Lung (tissue), 12 donors: ENCODE measurements around the gene BRMS1. TPM values are rescaled to one million over a fixed set of nuclear protein-coding genes. Genes with fewer than 3 reads are reported as not detected.
"Not testable (repeated sequence)": the region's sequence is repeated elsewhere in the genome, so short reads cannot be mapped to it uniquely, and the experiment has no call there.

ENCODE experiments used
- ATAC-seq: fragments of 200-7000 bp; cut with Tn5 transposase; one replicate; pipeline ENCODE4 v1.9.1; 2020; ENCODE audit warnings: moderate number of reproducible peaks; ENCODE audit not compliant: insufficient read depth, low FRiP score
- DNase-seq, 3 donors: peaks; one replicate each; pipeline ENCODE4 v3.0.0-alpha.2; 2013 to 2017
- H3K27ac ChIP-seq, 2 donors: one replicate each; pipeline ENCODE4 v1.5.1; 2013; ENCODE audit warnings: mild to moderate bottlenecking in 2 of 2, moderate library complexity in 2 of 2, control low read depth in 1 of 2, inconsistent platforms in 1 of 2, low read depth in 1 of 2, low read length in 1 of 2
- H3K27me3 ChIP-seq, 3 donors: one replicate each; pipeline ENCODE4 v1.5.1; 2013; ENCODE audit warnings: low read length in 2 of 3; ENCODE audit not compliant: control insufficient read depth in 3 of 3, insufficient read depth in 3 of 3
- H3K36me3 ChIP-seq, 4 donors: one replicate each; pipeline ENCODE4 v1.5.1; 2013; ENCODE audit warnings: low read length in 4 of 4, mild to moderate bottlenecking in 1 of 4, moderate library complexity in 1 of 4; ENCODE audit not compliant: control insufficient read depth in 4 of 4, insufficient read depth in 4 of 4
- H3K4me1 ChIP-seq, 5 donors: one replicate each; pipeline ENCODE4 v1.5.1; 2013; ENCODE audit warnings: low read length in 5 of 5, mild to moderate bottlenecking in 2 of 5, moderate library complexity in 1 of 5; ENCODE audit not compliant: control insufficient read depth in 5 of 5, insufficient read depth in 5 of 5
- H3K4me3 ChIP-seq: one replicate; pipeline ENCODE4 v1.5.1; 2013; ENCODE audit warnings: mild to moderate bottlenecking, control low read depth, moderate library complexity
- H3K9ac ChIP-seq, 2 donors: one replicate each; pipeline ENCODE4 v1.5.1; 2013; ENCODE audit warnings: low read length in 2 of 2, control low read depth in 1 of 2; ENCODE audit not compliant: insufficient read depth in 1 of 2
- H3K9me3 ChIP-seq, 4 donors: one replicate each; pipeline ENCODE4 v1.5.1; 2013; ENCODE audit warnings: low read length in 3 of 4, mild to moderate bottlenecking in 1 of 4, moderate library complexity in 1 of 4; ENCODE audit not compliant: control insufficient read depth in 4 of 4, insufficient read depth in 3 of 4
- CTCF ChIP-seq: IDR thresholded peaks from 2 replicates; pipeline ENCODE4 v1.5.1; 2012; ENCODE audit warnings: mild to moderate bottlenecking; ENCODE audit errors: control extremely low read depth, extremely low read depth
- WGBS, 2 donors: extraction: QIAGEN DNeasy Blood & Tissue Kit; methylation state at CpG; one replicate each; pipeline ENCODE4 v1.1.7; 2013; 5-methylcytosine and 5-hydroxymethylcytosine counted together
- polyA plus RNA-seq, 2 donors: library from polyadenylated mRNA; stranded (reverse); fragments of 200-250 nt; gene quantifications; one replicate each; pipeline ENCODE4 v1.2.1, GENCODE V29; 2013
- total RNA-seq, 2 donors: library from RNA; depleted of rRNA in 1 of 2; stranded (reverse); fragments of >200 nt in 1 of 2; gene quantifications; one replicate each; pipeline ENCODE4 v1.2.1, GENCODE V29; 2014 to 2021
- donor health status: control.
- donor health status: control.
- donor health status: Bipolar disorder and iron deficiency.
- donor health status: healthy.
- donor health status: DM: yes; HTN: yes; CAD: no.

Gene BRMS1
- total and polyA plus RNA-seq, 4 donors = 23.7 to 88.7 (median 49.2) TPM

- Histone ChIP-seq H3K27ac (no peak overlapping the region), H3K9me3 (no peaks in the 10 kb centered on the region), H3K27me3 (no peaks in the 10 kb centered on the region), H3K4me1 (no peaks in the 10 kb centered on the region), H3K36me3 (no peaks in the 10 kb centered on the region), H3K4me3 (no peak overlapping the region), H3K9ac (no peak overlapping the region)
- DNase-seq (no peak), ATAC-seq (no peak)
- TF ChIP-seq CTCF = no peak
- 95% methylated on average over 15 of the region's 15 CpGs for WGBS, 2 donors
These were observed 15.6 kb upstream of the BRMS1 start for GRCh38 chr11:66360406-66361073.

DNA sequence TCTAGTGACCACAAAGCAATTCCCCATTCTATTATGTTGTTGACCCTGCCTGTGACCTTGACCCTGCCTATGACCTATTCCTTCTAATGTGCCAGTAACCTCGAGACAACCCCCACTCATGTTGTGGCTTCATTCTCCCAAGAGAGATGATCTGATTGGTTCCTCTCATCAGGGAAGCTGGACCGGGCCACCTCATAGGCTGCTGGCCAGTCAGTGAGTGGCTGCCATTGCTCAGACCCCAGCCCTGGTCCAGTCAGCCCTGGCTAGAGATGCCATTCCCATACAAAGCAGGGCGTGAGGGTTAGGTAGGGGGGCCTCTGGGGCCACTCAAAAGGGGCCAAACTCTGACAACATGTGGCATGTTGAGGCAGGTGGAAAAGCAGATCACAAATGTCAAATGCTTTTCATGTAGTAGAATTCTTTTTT lies 14.8 kb upstream of the BRMS1 start:
- Histone ChIP-seq H3K36me3 (no peaks in the 10 kb centered on the region), H3K27ac (no peak overlapping the region), H3K4me3 (no peak overlapping the region), H3K9ac (no peak overlapping the region), H3K9me3 (no peaks in the 10 kb centered on the region), H3K27me3 (no peaks in the 10 kb centered on the region), H3K4me1 (no peaks in the 10 kb centered on the region)
- no peak for TF ChIP-seq CTCF
- 74 to 77% methylated on average over 3 of the region's 3 CpGs for WGBS, 2 donors
- ATAC-seq (no peak), DNase-seq (no peak)

DNA sequence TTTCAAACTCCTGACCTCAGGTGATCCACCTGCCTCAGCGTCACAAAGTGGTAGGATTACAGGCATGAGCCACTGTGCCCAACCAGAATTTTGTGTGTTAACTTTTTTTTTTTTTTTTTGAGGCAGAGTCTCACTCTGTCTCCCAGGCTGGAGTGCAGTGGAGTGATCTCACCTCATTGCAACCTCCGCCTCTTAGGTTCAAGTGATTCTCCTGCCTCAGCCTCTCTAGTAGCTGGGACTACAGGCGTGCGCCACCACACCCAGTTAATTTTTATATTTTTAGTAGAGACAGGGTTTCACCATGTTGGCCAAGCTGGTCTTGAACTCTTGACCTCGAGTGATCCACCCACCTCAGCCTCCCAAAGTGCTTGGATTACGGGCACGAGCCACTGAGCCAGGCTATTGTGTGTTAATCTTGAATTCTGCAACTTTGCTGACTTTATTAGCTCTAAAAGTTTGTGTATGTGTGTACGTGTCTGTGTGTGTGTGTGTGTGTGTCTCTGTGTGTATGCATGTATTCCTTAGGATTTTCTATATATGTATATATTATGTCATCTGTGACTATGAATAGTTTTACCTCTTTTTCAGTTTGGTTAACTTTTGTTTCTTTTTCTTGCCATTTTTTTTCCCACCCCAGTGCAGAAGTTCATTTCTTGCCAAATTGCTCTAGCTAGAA lies 5.8 kb upstream of the BRMS1 start:
- not testable (repeated sequence) for ATAC-seq, H3K9ac ChIP-seq
- WGBS, 2 donors = 78 to 84% methylated on average over 8 of the region's 8 CpGs

GRCh38 chr11:66349084-66349386 lies 4.1 kb upstream of the BRMS1 start:
- peak overlapping the region in 1 of 2 donors; percentile 37 for H3K27ac ChIP-seq

More for the DNA sequence above, 5.8 kb upstream of the BRMS1 start:
- H3K27ac ChIP-seq, H3K4me3 ChIP-seq, H3K9me3 ChIP-seq, H3K36me3 ChIP-seq, DNase-seq, H3K27me3 ChIP-seq: not testable (repeated sequence)
- H3K4me1 ChIP-seq = peaks cover 7 to 20% (median 14%) of the 10 kb centered on the region in 5 donors

More at GRCh38 chr11:66349084-66349386, 4.1 kb upstream of the BRMS1 start:
- 58 to 71% methylated on average over 2 of the region's 2 CpGs for WGBS, 2 donors
- Histone ChIP-seq H3K9ac (peak overlapping the region in 1 of 2 donors; percentile 13), H3K4me1 (peaks cover 8 to 32% (median 18%) of the 10 kb centered on the region in 5 donors), H3K27me3 (no peaks in the 10 kb centered on the region), H3K9me3 (peaks cover 0 to 2% (median 0%) of the 10 kb centered on the region in 4 donors), H3K36me3 (peaks cover 0 to under 1% (median 0%) of the 10 kb centered on the region in 4 donors), H3K4me3 (no peak overlapping the region)
- ATAC-seq (no peak), DNase-seq (no peak)
- no peak for TF ChIP-seq CTCF
